GM18909 (cell line): ENCODE results near the gene LCN1.

Experiments
- ATAC-seq: cut with Tn5 transposase; IDR thresholded peaks from one replicate; pipeline ENCODE4 v1.9.1; 2021; ENCODE audit warnings: mild to moderate bottlenecking; ENCODE audit not compliant: unreplicated experiment, poor library complexity

Gene LCN1

GRCh38 chr9:135520916-135521607, at the start of gene LCN1:
Gene LCN1 (plus strand): TSS chr9:135521440. CDS start chr9:135521498, 58 bp downstream.
- no peak for ATAC-seq

DNA sequence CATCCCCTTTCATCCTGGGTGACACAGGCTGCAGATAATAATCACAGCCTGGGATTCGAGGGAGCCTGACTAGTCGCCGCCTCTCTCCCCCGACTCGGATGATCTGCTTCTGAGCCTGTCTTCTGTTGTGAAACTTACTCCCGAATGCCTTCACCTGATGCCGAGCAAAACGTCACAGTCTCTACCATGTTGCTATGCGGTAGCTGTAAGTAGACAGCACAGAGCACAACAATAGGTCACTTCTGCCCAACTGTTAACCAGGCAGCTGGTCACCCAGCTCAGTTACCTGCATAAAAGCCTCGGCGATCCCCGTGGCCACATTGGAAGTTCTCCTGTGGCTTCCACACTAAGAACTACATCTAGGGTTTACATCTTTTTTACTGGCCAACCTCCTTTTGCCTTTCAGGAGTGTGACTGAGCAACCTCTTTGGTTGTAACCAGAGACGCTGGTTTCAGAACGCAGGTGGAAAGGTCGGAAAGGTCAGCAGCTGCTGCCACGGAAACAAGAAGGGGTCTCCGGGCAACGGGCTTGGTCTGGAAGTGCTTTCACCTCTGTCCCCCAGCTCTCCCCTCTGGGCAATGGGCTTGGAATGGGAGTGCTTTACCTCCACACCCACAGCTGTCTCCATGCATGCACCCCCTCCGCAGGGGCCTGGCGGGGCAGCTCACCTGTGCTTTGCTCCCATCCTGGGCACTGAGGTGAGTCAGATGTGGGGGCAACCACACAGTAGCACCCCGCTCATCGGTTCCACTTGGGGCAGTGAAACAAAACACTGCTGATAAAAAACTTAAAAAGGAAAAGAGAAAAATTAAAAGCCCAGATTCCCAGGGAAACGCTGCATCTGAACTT, 49.2 kb upstream of the LCN1 start:
- ATAC-seq, result no peak

DNA sequence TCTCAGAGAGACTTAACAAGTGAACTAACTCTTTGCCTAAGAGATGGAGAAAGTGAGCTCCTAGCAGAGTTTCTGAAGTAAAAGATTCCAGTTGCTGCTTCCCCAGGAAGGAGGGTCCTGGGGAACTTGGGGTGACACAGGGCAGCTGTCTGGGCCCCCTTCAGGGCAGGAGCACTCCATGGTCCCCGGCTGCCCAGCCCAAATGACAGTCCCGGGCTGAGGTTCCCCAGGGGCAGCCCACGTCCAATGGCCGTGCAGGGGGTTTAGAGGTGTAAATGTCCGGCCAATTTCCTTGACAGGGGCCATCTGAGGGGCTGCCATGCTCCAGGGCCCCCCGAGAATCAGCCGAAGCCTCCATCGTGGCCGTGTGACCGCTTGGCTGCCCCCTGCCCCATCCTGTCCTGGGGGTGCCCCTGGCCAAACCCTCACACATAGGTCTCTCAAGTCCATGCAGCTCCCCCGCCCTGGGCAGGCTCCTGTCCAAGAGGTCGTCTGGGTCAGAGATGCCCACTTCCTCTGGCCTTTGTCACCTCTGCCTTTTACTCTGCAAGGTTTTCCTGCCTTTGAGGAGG, 47.2 kb upstream of the LCN1 start:
- no peak for ATAC-seq

GRCh38 chr9:135474915-135475314, 46.3 kb upstream of the LCN1 start:
- no peak for ATAC-seq

DNA sequence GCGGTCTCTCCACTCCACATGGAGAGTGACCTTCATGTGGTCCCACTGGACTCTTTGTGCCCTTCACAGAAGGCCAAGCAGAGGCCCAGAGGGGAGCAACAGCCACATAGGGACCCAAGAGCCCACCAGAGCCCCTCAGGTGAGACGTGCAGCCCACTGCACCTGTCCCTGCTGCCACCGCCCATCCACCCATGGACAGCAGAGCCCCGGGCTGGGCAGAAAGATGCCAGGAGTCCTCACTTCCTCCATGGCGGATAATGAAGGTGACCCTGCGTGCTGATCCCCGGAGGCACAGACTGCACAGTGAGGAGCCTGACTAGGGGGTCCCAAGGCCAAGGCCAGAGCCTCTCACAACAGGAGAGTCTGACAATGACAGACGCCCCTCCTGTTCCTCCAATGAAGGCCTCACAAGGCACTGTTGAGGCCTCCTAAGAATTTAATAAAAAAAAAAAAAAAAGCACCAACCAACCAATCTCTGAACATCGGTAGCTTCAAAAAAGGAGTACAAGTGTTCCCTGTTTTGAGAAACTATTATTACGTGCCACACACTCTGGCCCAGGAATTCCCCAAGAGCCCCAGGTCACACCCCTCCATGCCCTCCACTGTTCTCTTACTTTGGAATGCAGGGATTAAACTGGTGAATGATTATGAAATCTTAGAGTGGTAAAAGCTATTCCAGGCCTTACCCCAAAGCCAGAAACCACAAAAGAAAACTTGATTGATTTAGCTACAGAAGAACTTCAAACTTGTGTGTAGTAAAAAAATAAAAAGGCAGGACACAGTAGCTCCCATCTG, 44.5 kb upstream of the LCN1 start:
- no peak for ATAC-seq

DNA sequence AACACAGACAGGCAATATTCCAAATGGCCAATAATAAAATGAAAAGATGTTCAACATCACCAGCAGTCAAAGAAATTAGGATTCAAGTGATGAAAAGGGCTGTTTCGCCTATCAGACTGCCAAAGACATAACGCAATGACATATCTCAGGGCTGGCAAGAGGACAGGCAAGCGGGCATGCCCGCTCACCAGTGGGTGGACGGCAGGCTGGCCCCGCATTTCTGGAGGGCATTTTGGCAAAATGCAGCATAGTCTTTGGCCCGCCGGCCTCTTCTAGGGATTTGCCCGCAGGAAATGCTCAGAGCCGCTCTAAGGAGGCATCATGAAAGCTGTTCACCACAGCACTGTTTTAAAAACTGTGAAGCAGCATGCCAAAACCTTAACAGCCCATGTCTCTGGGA, 43.0 kb upstream of the LCN1 start:
- no peak for ATAC-seq

DNA sequence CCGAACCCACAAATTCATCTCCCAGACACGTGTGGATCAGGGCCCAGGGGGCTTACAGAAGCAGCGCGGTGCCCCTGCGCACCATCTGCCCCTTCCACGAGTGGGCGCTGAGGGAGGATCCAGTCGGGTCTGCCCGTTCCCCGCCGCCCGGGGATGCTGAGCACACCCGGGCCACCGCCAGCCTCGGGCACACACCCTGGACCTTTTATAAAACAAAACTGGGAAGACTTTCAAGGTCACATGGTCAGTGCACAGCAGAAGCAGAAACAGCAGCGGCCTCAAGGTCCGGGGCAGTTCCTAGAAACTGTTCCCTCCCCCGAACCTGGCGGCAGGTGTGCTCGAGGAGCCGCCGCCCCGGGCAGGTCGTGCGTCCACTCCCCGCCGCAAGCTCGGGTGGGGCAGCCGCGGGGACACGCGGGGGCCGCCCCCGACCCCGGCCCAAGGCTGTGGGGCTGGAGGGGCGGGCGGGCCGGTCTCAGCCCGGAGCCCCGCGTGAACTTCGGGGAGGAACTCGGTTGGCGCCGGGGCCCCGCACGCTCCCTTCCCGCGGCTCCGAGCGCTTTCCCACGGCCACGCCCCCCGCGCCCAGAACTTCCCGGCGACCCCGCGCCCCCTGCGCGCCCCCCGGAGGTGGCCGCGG, 42.3 kb upstream of the LCN1 start:
- no peak for ATAC-seq

- ATAC-seq, result no peak
Measured at GRCh38 chr9:135479469-135480052, 41.7 kb upstream of the LCN1 start, which contains the start of gene PPP1R26. Gene PPP1R26 (plus strand): TSS chr9:135479782. CDS start chr9:135484511, 4,729 bp downstream.

- ATAC-seq, result no peak
Measured at GRCh38 chr9:135480071-135480939, 40.9 kb upstream of the LCN1 start.

- no peak for ATAC-seq
Measured at GRCh38 chr9:135480940-135481310, 40.3 kb upstream of the LCN1 start.

DNA sequence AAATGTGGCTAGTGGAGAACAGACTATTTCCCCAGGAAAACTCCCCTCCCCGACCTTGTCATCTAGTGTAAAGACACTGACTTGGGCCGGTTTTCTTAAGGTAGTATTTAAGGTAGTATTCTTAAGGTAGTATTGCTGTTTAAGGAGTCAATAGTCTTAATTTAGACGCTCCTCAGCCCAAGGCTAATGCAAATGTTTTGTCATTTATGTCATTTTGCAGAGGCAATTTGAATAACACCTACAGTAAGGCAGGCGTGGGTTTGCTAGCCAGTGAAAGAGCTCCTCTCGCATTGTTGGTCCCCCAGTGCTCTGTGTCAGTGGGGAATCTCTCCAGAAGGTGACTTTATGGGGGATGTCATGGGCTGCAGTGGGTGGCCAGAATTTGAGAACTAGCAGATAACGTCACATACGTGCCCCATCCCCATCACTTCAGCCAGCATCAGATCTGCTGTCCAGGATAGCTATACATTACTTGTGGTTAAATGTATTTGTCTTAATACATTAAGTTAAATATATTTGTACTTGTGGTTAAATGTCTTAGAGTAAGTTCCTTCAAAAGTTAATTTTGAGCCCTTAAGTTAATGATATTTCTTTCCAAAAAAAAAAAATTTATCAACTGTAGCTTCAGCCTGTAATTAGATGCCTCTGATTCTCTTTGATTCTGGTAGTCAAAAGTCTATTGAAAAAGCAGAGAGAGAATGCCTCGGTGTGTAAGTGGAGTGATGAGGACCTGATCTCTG, 39.1 kb upstream of the LCN1 start:
- ATAC-seq, result no peak

DNA sequence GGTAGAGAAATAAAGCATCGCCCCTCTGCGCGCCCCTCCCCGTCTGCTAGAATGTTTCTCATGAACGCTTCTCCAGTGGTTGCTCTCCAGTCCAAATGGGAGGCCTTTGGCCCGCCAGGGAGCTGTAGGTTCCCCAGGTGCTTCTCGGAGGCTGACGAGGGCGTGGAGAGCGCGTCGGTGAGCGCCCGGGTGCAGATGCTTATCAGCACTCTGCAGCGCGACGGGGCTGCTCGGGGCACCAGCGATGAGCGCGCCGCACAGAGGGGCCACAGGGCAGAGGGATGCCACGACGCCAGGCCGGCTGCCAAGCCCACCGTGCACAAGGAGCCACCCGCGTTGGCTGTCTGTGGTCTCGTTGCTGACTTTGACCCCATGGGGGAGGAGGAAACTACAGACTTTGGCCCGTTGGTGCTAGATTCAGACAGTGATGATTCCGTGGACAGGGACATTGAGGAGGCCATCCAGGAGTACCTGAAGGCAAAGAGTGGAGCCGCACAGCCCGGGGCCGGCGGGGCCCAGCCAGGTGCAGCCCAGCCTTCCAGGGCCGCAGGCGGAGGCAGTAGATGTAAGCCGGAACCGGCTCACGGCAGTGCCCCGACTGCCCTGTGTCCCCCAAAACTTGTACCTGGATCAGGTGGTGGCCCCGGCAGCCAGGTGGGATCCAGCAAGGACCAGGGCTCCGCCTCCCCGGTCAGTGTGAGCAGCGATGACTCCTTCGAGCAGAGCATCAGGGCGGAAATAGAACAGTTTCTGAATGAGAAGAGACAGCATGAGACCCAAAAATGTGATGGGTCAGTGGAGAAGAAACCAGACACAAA, 36.6 kb upstream of the LCN1 start:
- no peak for ATAC-seq

DNA sequence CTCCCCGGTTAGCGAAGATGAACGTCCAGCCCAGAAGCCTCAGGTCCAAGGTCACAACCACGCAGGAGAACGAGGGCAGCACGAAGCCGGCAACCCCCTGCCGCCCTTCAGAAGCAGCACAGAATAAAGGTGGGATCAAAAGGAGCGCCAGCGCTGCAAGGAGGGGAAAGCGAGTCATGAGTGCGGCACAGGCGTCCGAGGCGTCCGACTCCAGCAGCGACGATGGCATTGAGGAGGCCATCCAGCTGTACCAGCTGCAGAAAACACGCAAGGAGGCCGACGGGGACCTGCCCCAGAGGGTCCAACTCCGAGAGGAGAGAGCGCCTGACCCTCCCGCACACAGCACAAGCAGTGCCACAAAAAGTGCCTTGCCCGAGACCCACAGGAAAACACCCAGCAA, 35.9 kb upstream of the LCN1 start:
- no peak for ATAC-seq

DNA sequence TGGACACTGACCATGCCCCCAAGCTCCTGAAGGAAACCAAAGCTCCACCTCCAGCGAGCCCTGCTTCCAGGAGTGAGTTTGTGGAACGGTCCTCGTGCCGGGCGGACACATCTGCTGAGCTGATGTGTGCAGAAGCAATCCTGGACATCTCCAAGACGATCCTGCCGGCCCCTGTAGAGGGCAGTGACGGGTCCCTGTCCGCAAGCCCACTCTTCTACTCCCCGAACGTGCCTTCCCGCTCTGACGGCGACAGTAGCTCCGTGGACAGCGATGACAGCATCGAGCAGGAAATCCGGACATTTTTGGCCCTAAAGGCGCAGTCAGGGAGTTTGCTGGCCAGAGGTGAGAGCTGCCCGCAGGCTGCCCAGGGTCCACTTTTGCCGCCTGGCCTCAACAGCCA, 35.4 kb upstream of the LCN1 start:
- no peak for ATAC-seq

DNA sequence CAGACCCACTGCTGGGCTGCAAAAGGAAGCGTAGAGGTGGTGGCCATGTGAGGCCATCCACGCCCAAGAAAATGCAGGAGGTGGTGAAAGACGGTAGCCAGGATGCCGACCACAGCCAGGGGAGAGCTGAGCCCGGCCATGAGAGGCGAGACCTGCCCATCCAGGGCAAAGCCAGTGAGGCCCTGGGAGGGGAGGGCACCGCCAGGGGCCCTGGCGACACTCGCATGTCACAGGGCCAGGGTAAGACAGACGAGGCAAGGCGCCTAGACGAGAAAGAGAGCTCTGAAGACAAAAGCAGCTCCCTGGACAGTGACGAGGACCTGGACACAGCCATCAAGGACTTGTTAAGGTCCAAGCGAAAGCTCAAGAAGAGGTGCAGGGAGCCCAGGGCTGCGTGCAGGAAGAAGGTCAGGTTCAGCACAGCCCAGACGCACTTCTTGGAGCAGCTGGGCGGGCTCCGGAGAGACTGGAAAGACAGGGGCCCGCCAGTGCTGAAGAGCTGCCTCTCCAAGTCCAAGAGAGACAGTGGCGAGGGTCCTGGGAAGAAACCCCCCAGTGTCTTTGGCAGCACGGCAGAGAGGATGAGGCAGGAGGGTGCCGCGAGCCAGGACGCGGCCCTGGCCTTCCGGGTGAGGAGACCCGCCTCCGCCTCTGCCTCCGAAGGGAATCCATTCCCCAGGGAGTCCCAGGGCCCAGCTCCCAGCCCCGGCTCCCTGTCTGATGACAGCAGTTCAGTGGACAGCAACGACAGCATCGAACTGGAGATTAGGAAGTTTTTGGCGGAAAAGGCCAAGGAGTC, 34.8 kb upstream of the LCN1 start:
- ATAC-seq, result no peak

- ATAC-seq, result no peak
Measured at GRCh38 chr9:135487281-135488012, 33.8 kb upstream of the LCN1 start.
